Common myeloid progenitor, CD34-positive (primary cell): Measurements from ENCODE around the gene GSTO2.

Experiments
- CTCF ChIA-PET: fragments of 350-600 bp; sonication (Branson Sonifier 250); formaldehyde crosslinking; loops from one replicate; lab custom pipeline; 2021; ENCODE audit warnings: antibody characterized with exemption; lab: Charles Lee
- POLR2A ChIA-PET: fragments of 350-600 bp; sonication (Branson Sonifier 250); formaldehyde crosslinking; loops from one replicate; lab custom pipeline; 2021; ENCODE audit warnings: antibody characterized with exemption; lab: Charles Lee
- DNase-seq, 3 donors: peaks; one replicate each; pipeline versions ENCODE4 v3.0.0 to v3.0.0-alpha.2; 2013
- H3K27ac ChIP-seq, 2 experiments: 1 replicate in 1 of 2; 2 replicates in 1 of 2; pipeline ENCODE4 v1.7.0; 2013; ENCODE audit warnings: inconsistent platforms in 2 of 2, low read length in 2 of 2, mild to moderate bottlenecking in 2 of 2, low read depth in 1 of 2, moderate library complexity in 1 of 2; ENCODE audit not compliant: severe bottlenecking in 2 of 2, insufficient read depth in 1 of 2, poor library complexity in 1 of 2
- H3K27me3 ChIP-seq, 5 experiments: replicated peaks in 2 of 5; 1 replicate in 3 of 5; 2 replicates in 2 of 5; pipeline versions ENCODE4 v1.6.1 to v1.7.0; 2013; ENCODE audit warnings: low read length in 4 of 5, mild to moderate bottlenecking in 2 of 5, moderate library complexity in 2 of 5, inconsistent platforms in 1 of 5; ENCODE audit not compliant: insufficient read depth in 5 of 5, control insufficient read depth in 4 of 5
- H3K36me3 ChIP-seq, 4 experiments: 1 replicate in 2 of 4; 2 replicates in 2 of 4; pipeline versions ENCODE4 v1.6.1 to v1.7.0; 2013; ENCODE audit warnings: low read length in 3 of 4, control low read depth in 1 of 4, mild to moderate bottlenecking in 1 of 4; ENCODE audit not compliant: control insufficient read depth in 4 of 4, insufficient read depth in 4 of 4
- H3K4me1 ChIP-seq, 4 experiments: 1 replicate in 3 of 4; 2 replicates in 1 of 4; pipeline versions ENCODE4 v1.6.1 to v1.7.1; 2013; ENCODE audit warnings: low read length in 3 of 4, mild to moderate bottlenecking in 3 of 4, control low read depth in 1 of 4, inconsistent platforms in 1 of 4, moderate library complexity in 1 of 4; ENCODE audit not compliant: control insufficient read depth in 4 of 4, insufficient read depth in 4 of 4; ENCODE audit errors: control extremely low read depth in 1 of 4
- H3K4me3 ChIP-seq, 7 experiments: 1 replicate in 4 of 7; 2 replicates in 3 of 7; pipeline versions ENCODE4 v1.5.1 to v1.7.0; 2013; ENCODE audit warnings: mild to moderate bottlenecking in 7 of 7, low read length in 6 of 7, moderate library complexity in 6 of 7, inconsistent platforms in 2 of 7, low read depth in 2 of 7, control low read depth in 1 of 7; ENCODE audit not compliant: insufficient read depth in 4 of 7, control insufficient read depth in 1 of 7; ENCODE audit errors: extremely low read depth in 1 of 7
- H3K9me3 ChIP-seq, 5 experiments: 1 replicate in 4 of 5; 2 replicates in 1 of 5; pipeline versions ENCODE4 v1.6.1 to v1.7.1; 2013; ENCODE audit warnings: low read length in 4 of 5, mild to moderate bottlenecking in 2 of 5, inconsistent platforms in 1 of 5, low read depth in 1 of 5, moderate library complexity in 1 of 5; ENCODE audit not compliant: control insufficient read depth in 4 of 5, insufficient read depth in 2 of 5; ENCODE audit errors: control extremely low read depth in 1 of 5
- WGBS: methylation state at CpG from one replicate; pipeline ENCODE4 v1.1.5; 2013; ENCODE audit not compliant: insufficient coverage; 5-methylcytosine and 5-hydroxymethylcytosine counted together

Gene GSTO2

DNA sequence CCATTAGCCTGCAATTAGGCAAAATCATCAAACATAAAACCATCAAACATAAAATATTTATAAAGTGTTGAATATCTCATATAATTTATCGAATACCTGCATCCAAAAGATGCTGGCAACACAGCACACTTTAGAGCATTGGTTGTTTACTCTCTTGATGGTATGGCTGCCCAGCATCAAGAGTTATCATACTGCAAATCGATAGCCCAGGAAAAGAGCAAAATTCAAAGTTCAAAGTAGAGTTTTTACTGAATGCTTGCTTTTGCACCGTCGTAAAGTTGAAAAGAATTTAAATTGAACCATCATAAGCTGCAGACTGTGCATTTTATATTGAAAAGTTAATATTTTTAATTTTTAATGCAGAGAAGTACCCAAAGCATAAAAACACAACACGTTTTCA is 4.2 kb upstream of the GSTO2 start:
- peaks cover 13 to 35% (median 25%) of the 10 kb centered on the region in 4 experiments for H3K4me1 ChIP-seq
- no peak overlapping the region for H3K27ac ChIP-seq
- 100% methylated on average over 3 of the region's 5 CpGs for WGBS
- peaks cover 24 to 82% (median 53%) of the 10 kb centered on the region in 4 experiments for H3K36me3 ChIP-seq
- no peak overlapping the region for H3K4me3 ChIP-seq
- H3K27me3 ChIP-seq: no peaks in the 10 kb centered on the region
- CTCF ChIA-PET: interaction anchor here (1.6 kb wide), 1 partner anchor 10 kb away, joined by 6 read pairs; no protein-coding TSS in a partner anchor
- no peaks in the 10 kb centered on the region for H3K9me3 ChIP-seq
- POLR2A ChIA-PET: no interaction called here
- no peak for DNase-seq

DNA sequence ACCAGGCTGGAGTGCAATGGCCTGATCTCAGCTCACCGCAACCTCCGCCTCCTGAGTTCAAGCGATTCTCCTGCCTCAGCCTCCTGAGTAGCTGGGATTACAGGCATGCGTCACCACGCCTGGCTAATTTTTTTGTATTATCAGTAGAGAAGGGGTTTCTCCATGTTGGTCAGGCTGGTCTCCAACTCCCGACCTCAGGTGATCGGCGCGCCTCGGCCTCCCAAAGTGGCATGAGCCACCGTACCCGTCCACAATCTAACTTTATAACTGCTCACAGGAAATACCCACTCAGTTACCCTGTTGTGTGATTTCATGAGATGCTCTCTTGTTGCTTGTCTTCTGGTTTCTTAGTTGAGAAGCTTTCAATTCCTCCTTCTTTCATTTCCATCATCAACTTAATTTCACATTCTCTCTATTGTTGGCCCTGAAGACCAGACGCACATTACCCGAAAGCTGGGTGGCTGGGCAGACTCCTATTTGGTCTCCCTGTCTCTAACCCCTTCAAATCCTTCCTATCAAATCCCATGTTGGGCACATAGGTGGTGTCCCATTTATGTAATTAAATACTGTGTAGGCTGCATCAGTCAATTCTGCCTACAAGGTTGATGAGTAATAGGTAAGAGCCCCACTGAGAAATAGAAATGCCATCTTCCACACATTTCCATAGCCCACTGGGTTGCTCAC is 1.1 kb upstream of the GSTO2 start:
- peaks cover 13 to 20% (median 16%) of the 10 kb centered on the region in 4 experiments for H3K4me1 ChIP-seq
- POLR2A ChIA-PET: interaction anchor here (0.6 to 2.1 kb wide), 2 partner anchors 10 to 70 kb away, joined by 3 to 10 read pairs; partner anchors contain the start of gene ITPRIP
- H3K9me3 ChIP-seq: no peaks in the 10 kb centered on the region
- H3K27ac ChIP-seq: peak overlapping the region; percentile 89 to 94
- CTCF ChIA-PET: interaction anchor here (1.2 to 2.5 kb wide), 3 partner anchors 10 to 18 kb away, joined by 3 to 12 read pairs (median 8); partner anchors contain the start of gene GSTO1
- no peak for DNase-seq
- H3K27me3 ChIP-seq: no peaks in the 10 kb centered on the region
- H3K36me3 ChIP-seq: peaks cover 10 to 53% (median 29%) of the 10 kb centered on the region in 4 experiments
- WGBS: 97% methylated on average over 7 of the region's 14 CpGs
- peak overlapping the region in 6 of 7 experiments; percentile 74 to 95 (median 88) for H3K4me3 ChIP-seq

- Histone ChIP-seq H3K4me1 (peaks cover 13 to 20% (median 16%) of the 10 kb centered on the region in 4 experiments), H3K27ac (peak overlapping the region; percentile 89 to 94), H3K27me3 (no peaks in the 10 kb centered on the region), H3K36me3 (peaks cover 7 to 49% (median 26%) of the 10 kb centered on the region in 4 experiments), H3K9me3 (no peaks in the 10 kb centered on the region), H3K4me3 (peak overlapping the region; percentile 74 to 95 (median 83))
- ChIA-PET POLR2A (no interaction called here), CTCF (interaction anchor here (1.6 kb wide), 1 partner anchor 38 kb away, joined by 4 read pairs; no protein-coding TSS in a partner anchor)
- WGBS: 23% methylated on average over 10 of the region's 10 CpGs
- no peak for DNase-seq
Observed at GRCh38 chr10:104268405-104268712, 625 bp upstream of the GSTO2 start.

- no CpG with 5 or more reads among the region's 1 CpG for WGBS
- Histone ChIP-seq H3K9me3 (no peaks in the 10 kb centered on the region), H3K27ac (no peak overlapping the region), H3K27me3 (no peaks in the 10 kb centered on the region), H3K4me3 (no peak overlapping the region), H3K4me1 (peaks cover 10 to 23% (median 15%) of the 10 kb centered on the region in 4 experiments), H3K36me3 (peaks cover 0 to 2% (median 0%) of the 10 kb centered on the region in 4 experiments)
- ChIA-PET CTCF (interaction anchor here (1.0 to 9.6 kb wide), 21 partner anchors 10 to 383 kb away, joined by 3 to 207 read pairs (median 9); partner anchors contain the start of genes CFAP43, GSTO1, ITPRIP and SFR1), POLR2A (interaction anchor here (2.0 kb wide), 1 partner anchor 18 kb away, joined by 13 read pairs; the partner anchor contains the start of gene GSTO1)
- no peak for DNase-seq
Observed at GRCh38 chr10:104273286-104273685, 4.3 kb downstream of the GSTO2 start.

GRCh38 chr10:104273899-104274575 is 5.1 kb downstream of the GSTO2 start:
- no peak for DNase-seq
- CTCF ChIA-PET: interaction anchor here (0.9 to 9.6 kb wide), 32 partner anchors 9 to 384 kb away, joined by 3 to 207 read pairs (median 6); partner anchors contain the start of genes CFAP43, CFAP58, GSTO1 and ITPRIP
- no peaks in the 10 kb centered on the region for H3K27me3 ChIP-seq
- no peaks in the 10 kb centered on the region for H3K36me3 ChIP-seq
- peak overlapping the region in 1 of 7 experiments; percentile 75 for H3K4me3 ChIP-seq
- POLR2A ChIA-PET: interaction anchor here (0.7 to 2.0 kb wide), 3 partner anchors 12 to 153 kb away, joined by 3 to 13 read pairs (median 4); partner anchors contain the start of gene GSTO1
- H3K27ac ChIP-seq: no peak overlapping the region
- WGBS: 96% methylated on average over 4 of the region's 4 CpGs
- no peaks in the 10 kb centered on the region for H3K9me3 ChIP-seq
- peaks cover 8 to 25% (median 14%) of the 10 kb centered on the region in 4 experiments for H3K4me1 ChIP-seq

DNA sequence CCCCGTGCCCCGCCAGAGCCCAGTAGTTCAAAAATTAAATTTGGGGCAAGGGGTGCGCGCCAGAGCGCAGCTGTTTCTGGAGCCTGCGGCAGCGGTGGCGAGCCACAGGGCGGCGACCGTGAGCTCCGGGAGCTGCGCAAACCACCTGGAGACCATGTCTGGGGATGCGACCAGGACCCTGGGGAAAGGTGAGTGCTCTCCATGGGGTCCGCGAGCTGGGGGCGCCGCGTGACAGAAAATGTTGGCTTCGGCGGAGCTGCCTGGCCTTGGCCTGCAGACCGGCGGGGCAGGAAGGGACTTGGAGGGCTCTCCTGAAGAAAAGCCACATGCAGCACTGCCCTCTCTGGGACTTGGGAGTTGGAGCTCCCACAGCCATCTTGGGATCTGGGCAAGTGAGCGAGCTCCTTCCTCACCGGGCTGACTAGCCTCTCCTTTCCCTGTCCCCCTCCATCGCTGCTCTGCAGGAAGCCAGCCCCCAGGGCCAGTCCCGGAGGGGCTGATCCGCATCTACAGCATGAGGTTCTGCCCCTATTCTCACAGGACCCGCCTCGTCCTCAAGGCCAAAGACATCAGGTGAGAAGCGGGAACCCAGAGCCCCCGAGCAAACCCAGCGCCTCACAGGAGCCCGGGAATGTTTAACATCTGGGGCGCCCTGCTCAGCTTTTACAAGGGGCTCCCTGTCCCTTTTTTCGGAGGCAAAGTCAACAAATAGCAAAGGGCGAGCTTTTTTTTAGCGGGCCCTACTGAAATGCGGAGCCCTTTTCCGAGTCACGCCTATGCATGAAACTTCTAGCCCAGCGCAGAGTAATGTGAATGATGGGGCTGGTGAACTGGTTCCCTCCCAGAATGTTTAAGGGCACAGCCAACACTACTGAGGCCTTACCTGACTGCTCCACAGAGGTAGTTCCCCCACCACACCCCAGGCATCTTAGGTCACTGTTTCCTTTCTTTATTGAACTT is 6.1 kb downstream of the GSTO2 start:
- POLR2A ChIA-PET: interaction anchor here (0.7 to 2.0 kb wide), 3 partner anchors 13 to 154 kb away, joined by 3 to 13 read pairs (median 4); partner anchors contain the start of gene GSTO1
- Histone ChIP-seq H3K36me3 (no peaks in the 10 kb centered on the region), H3K4me1 (peaks cover 0 to 20% (median 9%) of the 10 kb centered on the region in 4 experiments), H3K9me3 (no peaks in the 10 kb centered on the region), H3K27me3 (no peaks in the 10 kb centered on the region), H3K4me3 (peak overlapping the region in 6 of 7 experiments; percentile 35 to 75 (median 50)), H3K27ac (no peak overlapping the region)
- CTCF ChIA-PET: interaction anchor here (0.9 to 9.6 kb wide), 32 partner anchors 8 to 385 kb away, joined by 3 to 207 read pairs (median 6); partner anchors contain the start of genes CFAP43, CFAP58, GSTO1 and ITPRIP
- 29% methylated on average over 38 of the region's 42 CpGs for WGBS
- peak; percentile 51 to 65 (median 58) for DNase-seq
